Colonic mucosa (tissue), 4 donors: Measurements from ENCODE around the gene BTBD6. TPM values are rescaled to one million over a fixed set of nuclear protein-coding genes. Genes with fewer than 3 reads are reported as not detected.

Experiments used
- DNase-seq: peaks from one replicate; pipeline ENCODE4 v3.0.0-alpha.2; 2020
- H3K27ac ChIP-seq: fragments of 200-600 bp; one replicate; pipeline ENCODE4 v1.8.0; 2021
- H3K27me3 ChIP-seq: fragments of 200-600 bp; one replicate; pipeline ENCODE4 v1.8.0; 2021
- H3K36me3 ChIP-seq: fragments of 200-600 bp; one replicate; pipeline ENCODE4 v1.8.0; 2021
- H3K4me1 ChIP-seq: fragments of 200-600 bp; one replicate; pipeline ENCODE4 v1.8.0; 2021; ENCODE audit warnings: mild to moderate bottlenecking
- H3K4me3 ChIP-seq: fragments of 200-600 bp; one replicate; pipeline ENCODE4 v1.8.0; 2021
- H3K9ac ChIP-seq, 2 donors: one replicate each; pipeline ENCODE4 v1.7.0; 2013; ENCODE audit warnings: control low read depth in 2 of 2, low read depth in 2 of 2, low read length in 2 of 2
- H3K9me3 ChIP-seq: fragments of 200-600 bp; one replicate; pipeline ENCODE4 v1.8.0; 2021
- intact Hi-C: fragments of 100-400 bp; cut with DNase I; formaldehyde crosslinking; loops from one replicate; pipeline ENCODE4 v1.14.1; 2022
- total RNA-seq, 2 donors: library from RNA; stranded (reverse); fragmentation: NEBNext Ultra II Directional in 1 of 2; extraction: Animal tissue kit (Norgen Biotek cat#: 25700) in 1 of 2; gene quantifications; one replicate each; pipeline ENCODE4 v1.2.1, GENCODE V29; 2021
- TF ChIP-seq, protein P1 (sequence below): fragments of 200-600 bp; IDR thresholded peaks from one replicate; pipeline ENCODE4 v1.8.0; 2022; ENCODE audit warnings: antibody characterized with exemption, mild to moderate bottlenecking
- donor health status: healthy.
- donor health status: DM: no; HTN: no; CAD: no.
- donor health status: DM: no; HTN: no; CAD: no.

BTBD6 gene
- total RNA-seq, 2 donors from 2014 or later, result 56.9 to 66.0 TPM

DNA sequence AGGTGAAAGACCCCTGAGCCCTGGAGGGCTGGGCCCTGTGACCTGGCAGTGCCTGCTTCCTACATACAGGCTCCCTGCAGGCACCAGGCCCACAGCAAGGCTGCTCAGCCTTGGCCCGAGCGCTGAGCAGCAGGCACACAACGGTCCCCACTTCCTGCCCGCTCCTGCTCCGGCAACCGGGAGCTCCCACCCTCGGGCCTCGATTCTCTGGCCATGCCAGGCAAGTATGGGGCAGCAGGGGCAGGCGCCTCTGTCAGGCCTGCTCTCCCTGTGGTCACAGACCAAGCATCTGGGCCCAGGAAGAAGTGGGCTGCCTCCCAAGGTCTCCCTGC is 36.6 kb upstream of the BTBD6 start:
- TF ChIP-seq, protein P1, sequence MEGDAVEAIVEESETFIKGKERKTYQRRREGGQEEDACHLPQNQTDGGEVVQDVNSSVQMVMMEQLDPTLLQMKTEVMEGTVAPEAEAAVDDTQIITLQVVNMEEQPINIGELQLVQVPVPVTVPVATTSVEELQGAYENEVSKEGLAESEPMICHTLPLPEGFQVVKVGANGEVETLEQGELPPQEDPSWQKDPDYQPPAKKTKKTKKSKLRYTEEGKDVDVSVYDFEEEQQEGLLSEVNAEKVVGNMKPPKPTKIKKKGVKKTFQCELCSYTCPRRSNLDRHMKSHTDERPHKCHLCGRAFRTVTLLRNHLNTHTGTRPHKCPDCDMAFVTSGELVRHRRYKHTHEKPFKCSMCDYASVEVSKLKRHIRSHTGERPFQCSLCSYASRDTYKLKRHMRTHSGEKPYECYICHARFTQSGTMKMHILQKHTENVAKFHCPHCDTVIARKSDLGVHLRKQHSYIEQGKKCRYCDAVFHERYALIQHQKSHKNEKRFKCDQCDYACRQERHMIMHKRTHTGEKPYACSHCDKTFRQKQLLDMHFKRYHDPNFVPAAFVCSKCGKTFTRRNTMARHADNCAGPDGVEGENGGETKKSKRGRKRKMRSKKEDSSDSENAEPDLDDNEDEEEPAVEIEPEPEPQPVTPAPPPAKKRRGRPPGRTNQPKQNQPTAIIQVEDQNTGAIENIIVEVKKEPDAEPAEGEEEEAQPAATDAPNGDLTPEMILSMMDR, result no peak
- Histone ChIP-seq H3K4me3 (no peak overlapping the region), H3K27me3 (no peaks in the 10 kb centered on the region), H3K27ac (no peak overlapping the region), H3K9ac (no peak overlapping the region), H3K9me3 (no peaks in the 10 kb centered on the region), H3K36me3 (no peaks in the 10 kb centered on the region), H3K4me1 (no peaks in the 10 kb centered on the region)
- intact Hi-C loops, result no loop called here
- no peak for DNase-seq

DNA sequence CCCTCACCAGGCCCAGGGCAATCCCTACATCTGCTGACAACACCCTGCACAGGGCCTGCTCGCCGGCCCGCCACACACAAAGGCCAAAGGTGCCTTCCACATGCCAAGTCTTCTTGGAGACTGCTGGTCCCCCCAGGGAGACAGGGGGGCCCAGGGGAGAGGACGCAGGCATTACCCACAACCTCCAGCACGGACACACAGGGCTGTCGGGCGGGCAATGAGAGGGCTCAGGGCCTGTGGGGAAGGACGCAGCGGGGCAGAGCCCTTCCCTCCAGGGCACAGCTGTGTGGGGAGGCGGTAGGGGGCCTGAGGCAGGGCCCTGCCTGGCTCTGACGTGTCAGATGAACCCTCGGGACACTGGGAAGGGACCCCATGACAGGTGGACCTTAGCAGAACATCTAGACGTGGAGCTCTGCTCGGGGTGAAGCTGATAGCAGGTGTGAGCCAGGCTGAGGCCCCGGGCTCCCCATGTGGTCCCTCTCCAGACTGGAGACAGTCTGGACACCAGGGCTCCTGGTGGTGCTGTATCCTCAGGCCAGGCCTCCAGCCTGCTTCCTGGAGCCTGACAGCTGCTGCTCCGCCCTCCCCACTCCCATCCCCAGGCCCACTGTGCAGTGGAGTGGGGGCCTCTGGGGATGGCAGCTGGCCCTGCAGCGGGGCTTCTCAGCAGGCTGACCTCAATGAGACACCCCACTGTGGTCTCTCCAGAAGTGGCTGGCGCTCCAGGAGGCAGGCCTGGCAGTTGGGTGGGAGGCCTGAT is 35.6 kb upstream of the BTBD6 start:
- Histone ChIP-seq H3K4me1 (no peaks in the 10 kb centered on the region), H3K36me3 (no peaks in the 10 kb centered on the region), H3K9ac (no peak overlapping the region), H3K27ac (no peak overlapping the region), H3K9me3 (no peaks in the 10 kb centered on the region), H3K27me3 (no peaks in the 10 kb centered on the region), H3K4me3 (no peak overlapping the region)
- DNase-seq, result no peak
- TF ChIP-seq, protein P1, result no peak
- intact Hi-C loops, result no loop called here

GRCh38 chr14:105213361-105213760 is 35.0 kb upstream of the BTBD6 start:
- TF ChIP-seq, protein P1, result no peak
- no peak overlapping the region for H3K9ac ChIP-seq
- H3K4me1 ChIP-seq, result no peaks in the 10 kb centered on the region
- DNase-seq, result no peak
- no peaks in the 10 kb centered on the region for H3K9me3 ChIP-seq
- no peaks in the 10 kb centered on the region for H3K27me3 ChIP-seq
- H3K4me3 ChIP-seq, result no peak overlapping the region
- intact Hi-C loops, result no loop called here
- no peaks in the 10 kb centered on the region for H3K36me3 ChIP-seq
- H3K27ac ChIP-seq, result no peak overlapping the region

DNA sequence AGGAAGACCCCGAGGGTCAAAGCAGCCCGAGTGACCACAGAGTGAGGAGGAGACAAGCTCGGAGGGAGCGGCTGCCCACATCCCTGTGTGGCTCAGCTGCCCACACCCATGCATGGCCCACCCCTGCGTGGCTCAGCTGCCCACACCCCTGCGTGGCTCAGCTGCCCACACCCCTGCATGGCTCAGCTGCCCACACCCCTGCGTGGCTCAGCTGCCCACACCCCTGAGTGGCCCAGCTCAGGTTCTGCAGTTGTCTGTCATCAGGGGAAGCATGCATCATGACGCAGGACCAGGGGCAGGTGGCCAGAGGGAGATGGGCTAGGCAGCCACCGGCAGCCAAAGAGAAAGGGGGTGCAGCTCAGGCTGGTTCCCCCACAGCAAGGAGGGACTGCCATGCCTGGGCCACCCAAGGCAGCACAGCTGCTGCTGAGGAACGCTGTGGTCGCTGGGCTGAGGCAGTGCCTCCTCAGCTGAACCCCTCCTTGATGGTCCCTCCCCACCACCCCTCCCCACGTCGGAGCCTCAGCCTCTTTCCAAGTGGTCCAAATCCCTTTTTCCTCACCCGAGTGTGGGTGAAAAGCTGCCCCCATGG is 33.9 kb upstream of the BTBD6 start:
- Histone ChIP-seq H3K4me3 (no peak overlapping the region), H3K27ac (no peak overlapping the region), H3K4me1 (no peaks in the 10 kb centered on the region), H3K27me3 (no peaks in the 10 kb centered on the region), H3K9me3 (no peaks in the 10 kb centered on the region), H3K36me3 (no peaks in the 10 kb centered on the region), H3K9ac (no peak overlapping the region)
- TF ChIP-seq, protein P1, result no peak
- intact Hi-C loops, result no loop called here
- DNase-seq, result no peak

GRCh38 chr14:105215602-105216001 is 32.7 kb upstream of the BTBD6 start:
- Histone ChIP-seq H3K27me3 (no peaks in the 10 kb centered on the region), H3K9ac (peak overlapping the region in 1 of 2 donors; percentile 3), H3K4me1 (no peaks in the 10 kb centered on the region), H3K27ac (no peak overlapping the region), H3K36me3 (peaks cover 4% of the 10 kb centered on the region), H3K4me3 (no peak overlapping the region), H3K9me3 (no peaks in the 10 kb centered on the region)
- intact Hi-C loops, result no loop called here
- TF ChIP-seq, protein P1, result no peak
- no peak for DNase-seq
